Fibroblast of gingiva (primary cell): ENCODE results near the gene SHB.
A peak's percentile ranks its signal among the peaks of the same experiment; 100 is the strongest.
"Not testable (repeated sequence)": the region's sequence is repeated elsewhere in the genome, so short reads cannot be mapped to it uniquely, and the experiment has no call there.

Experiments
- DNase-seq: peaks from one replicate; pipeline ENCODE4 v3.0.0-alpha.2; 2011; ENCODE audit warnings: low read depth

SHB gene

DNA sequence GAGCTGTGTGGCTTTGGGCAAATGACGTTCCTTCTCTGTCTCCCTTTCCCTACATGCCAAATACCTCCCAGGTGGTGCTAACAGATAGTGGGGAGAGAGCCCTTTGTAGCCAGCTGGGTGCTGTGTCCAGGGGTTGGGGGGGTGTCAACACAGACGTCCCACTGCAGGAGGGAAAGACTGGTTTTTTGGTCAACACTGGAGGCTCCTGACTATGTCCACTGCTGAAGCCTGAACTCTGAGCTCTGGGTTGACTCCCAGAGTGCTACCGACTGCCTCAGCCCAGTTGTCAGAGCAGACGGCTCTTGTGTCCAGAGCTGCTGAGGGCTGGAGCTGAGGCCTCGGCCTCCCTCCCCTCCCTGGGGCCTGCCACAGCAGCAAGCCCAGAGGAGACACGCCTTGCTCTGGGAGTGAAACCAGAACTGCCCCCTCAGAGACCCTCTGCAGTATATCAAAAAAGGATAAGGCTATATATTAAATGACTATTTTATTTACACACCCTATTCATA lies 150.3 kb downstream of the SHB start:
- no peak for DNase-seq

- DNase-seq: no peak
Measured at GRCh38 chr9:37917801-37918664, 151.0 kb downstream of the SHB start.

DNA sequence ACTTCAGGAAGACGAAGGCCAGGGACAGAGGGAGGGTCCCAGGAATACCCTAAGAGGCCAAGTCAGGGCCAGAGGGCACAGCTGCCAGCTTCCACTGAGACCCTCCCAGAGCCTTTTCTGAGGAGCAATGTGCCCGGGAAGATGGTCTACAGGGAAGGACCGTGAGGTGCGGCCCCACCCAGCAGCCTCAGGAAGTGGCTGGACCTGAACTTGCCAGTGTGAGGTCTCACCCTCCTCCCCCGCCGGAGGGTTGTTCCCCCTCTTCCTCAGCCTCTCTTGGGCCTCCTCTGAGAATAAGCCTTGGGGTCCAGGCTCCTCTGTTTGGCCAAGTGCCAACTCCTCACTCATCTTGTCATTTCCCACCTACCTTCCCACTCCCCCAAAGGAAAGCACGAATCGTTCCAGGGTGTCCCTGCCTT lies 151.7 kb downstream of the SHB start:
- no peak for DNase-seq

- DNase-seq: no peak
Measured at GRCh38 chr9:37916471-37917312, 152.3 kb downstream of the SHB start.

DNA sequence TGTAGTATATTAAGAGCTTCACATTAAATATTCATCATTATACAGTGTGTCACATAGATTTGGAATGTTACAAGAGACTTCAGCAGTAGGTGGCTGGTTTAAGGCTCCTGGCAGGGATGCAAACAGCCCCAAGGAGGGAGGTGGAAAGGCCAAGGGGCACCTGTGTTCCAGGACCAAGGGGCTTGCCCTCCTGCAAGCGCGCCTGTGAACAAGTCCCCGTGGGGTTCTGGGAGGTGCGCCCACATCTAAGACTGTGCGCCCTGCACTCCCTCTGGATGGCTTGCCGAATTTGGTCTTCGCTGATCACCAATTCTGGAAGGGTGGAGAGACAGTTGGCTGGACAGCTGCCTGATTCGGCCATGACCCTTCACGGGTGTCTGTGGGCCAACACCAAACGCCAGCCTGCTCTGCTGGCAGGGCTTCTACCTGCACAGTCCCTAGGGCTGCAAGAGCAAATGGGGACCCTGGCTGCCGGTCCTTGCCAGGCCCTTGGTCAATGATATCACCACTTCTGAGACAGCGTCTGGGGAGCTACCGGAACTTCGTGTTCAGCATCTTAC lies 153.0 kb downstream of the SHB start:
- no peak for DNase-seq

DNA sequence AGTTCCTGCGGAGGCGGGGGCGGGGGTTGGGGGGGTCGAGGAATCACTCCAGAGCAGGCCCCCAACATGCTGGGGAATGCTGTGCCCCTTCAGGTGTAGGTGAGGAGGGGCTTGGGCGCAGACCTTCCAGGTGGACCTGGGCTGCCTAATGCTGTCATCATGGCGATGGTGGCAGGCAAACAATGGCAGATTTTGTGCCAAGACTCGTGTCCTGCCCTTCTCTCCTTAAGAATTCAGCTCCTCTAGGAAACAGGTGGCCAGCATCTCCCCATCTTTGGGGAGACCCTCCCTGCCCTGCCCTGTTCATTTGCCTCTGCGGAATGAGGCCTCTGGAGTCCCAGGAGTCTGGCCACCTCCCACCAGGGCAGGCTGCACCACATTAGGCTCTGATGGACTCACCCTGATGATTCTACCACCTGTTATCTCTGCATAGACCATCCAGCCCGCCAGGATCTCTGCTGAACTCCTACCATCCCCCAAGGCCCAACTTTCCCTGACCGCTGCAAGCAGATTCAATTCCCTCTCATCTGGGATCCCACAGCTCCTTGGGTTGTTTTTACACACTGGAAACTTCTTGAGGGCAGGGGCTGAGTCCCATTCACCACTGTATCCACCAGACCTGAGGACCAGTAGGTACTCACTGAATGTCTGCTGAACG lies 154.2 kb downstream of the SHB start:
- DNase-seq: no peak

DNA sequence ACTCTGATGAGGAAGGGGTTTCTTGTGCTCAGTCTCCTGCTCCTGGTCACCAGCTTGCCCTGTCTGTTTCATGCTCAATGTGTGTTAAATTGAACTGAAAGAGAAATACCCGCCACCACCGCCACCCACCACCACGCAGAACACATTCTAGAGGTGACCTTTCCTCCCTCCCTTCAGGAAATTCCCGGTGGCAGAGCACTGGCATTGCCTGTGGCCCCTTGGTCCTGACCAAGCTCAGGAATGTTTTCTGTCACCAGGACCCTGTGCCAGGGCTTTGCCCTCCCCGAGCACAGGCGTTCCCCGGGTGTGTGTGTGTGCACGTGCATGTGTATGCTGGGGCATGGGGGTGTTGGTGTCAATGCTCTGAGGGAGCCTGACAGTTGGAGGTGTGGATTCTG lies 154.9 kb downstream of the SHB start:
- no peak for DNase-seq

GRCh38 chr9:37913480-37914153 lies 155.4 kb downstream of the SHB start:
- peak; percentile 65 for DNase-seq

GRCh38 chr9:37911271-37911681 lies 157.8 kb downstream of the SHB start:
- DNase-seq: peak; percentile 73

DNA sequence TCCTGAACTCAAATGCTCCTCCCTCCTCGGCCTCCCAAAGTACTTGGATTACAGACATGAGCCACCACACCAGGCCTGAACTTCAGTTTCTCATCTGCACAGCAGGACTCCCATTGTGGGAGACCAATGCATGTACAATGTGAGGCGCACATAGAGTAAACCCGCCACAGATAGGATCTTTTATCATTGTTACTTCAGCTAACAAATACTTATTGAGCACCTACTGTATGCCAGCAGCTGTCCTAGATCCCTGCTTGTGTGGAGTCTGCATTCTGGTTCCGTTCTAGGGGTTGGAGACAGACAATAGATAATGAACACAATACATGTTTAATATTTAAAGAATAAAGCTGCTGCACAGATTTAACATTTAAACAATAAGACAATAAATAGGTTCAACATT lies 158.8 kb downstream of the SHB start:
- DNase-seq: no peak

DNA sequence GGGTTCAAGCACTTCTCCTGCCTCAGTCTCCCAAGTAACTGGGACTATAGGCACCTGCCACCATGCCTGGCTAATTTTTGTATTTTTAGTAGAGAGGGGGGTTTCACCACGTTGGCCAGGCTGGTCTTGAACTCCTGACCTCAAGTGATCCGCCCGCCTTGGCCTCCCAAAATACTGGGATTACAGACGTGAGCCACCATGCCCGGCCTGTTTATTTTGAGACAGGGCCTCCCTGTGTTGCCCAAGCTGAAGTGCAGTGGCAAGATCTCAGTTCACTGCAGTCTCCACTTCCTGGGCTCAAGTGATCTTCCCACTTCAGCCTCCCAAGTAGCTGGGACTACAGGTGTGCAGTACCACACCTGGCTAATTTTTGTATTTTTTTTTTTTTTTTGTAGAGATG lies 159.2 kb downstream of the SHB start:
- not testable (repeated sequence) for DNase-seq

GRCh38 chr9:37909326-37909725 lies 159.7 kb downstream of the SHB start:
- DNase-seq: no peak

GRCh38 chr9:37908698-37909186 lies 160.3 kb downstream of the SHB start:
- DNase-seq: peak; percentile 87

GRCh38 chr9:37908283-37908682 lies 160.7 kb downstream of the SHB start:
- DNase-seq: no peak

GRCh38 chr9:37906312-37907239 lies 162.5 kb downstream of the SHB start:
- DNase-seq: no peak

GRCh38 chr9:37905776-37906175 lies 163.3 kb downstream of the SHB start:
- DNase-seq: no peak

DNA sequence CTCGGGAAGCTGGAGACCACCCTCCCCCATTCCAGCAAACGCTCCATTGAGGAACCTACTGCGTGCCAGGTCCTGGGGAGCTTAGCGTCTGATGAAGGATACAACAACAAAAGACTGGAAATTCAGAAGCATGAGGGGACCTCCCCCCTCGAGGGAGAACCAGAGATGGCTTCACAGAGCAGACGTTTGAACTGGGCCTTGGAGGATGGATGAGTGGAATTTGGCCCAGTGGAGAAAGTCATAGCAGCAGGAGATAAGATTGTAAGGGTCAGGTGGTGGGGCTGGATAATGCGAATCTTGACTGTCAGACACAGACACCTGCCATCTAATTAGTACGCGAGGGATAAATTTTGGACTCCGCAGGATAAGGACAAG lies 163.9 kb downstream of the SHB start:
- no peak for DNase-seq

DNA sequence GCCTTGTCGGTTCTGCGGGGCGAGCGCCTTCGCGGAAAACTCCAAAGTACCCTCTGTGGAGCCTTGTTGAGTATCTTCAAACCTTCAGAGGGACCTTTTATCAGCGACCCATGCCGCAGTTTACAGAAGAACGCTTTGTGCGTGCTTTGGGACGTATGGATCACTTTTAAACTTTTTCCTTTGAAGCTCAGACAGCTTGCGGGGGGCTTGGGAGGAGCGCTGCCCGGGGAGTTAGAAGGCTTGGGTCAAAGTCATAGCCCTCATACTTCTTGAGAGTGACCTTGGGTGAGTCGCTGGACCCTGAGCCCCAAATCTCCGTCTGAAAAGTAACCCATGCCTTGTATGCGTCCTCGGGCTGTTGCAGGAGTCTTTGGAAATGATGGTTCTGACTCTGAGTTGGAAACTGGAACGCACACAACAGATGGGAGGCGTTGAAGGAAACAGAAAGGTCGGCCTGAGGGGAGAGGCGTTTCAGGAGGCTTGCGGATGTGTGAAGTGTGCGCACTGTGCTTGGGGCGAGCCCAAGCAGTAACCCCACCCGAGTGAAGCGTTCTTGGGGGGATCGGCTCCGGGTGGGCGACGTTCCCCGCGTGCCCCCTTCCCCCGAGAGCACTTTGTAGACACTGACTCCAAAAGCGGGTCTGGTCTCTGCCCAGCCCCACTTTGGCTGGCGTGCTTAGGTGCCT lies 164.4 kb downstream of the SHB start:
- peak; percentile 42 for DNase-seq

DNA sequence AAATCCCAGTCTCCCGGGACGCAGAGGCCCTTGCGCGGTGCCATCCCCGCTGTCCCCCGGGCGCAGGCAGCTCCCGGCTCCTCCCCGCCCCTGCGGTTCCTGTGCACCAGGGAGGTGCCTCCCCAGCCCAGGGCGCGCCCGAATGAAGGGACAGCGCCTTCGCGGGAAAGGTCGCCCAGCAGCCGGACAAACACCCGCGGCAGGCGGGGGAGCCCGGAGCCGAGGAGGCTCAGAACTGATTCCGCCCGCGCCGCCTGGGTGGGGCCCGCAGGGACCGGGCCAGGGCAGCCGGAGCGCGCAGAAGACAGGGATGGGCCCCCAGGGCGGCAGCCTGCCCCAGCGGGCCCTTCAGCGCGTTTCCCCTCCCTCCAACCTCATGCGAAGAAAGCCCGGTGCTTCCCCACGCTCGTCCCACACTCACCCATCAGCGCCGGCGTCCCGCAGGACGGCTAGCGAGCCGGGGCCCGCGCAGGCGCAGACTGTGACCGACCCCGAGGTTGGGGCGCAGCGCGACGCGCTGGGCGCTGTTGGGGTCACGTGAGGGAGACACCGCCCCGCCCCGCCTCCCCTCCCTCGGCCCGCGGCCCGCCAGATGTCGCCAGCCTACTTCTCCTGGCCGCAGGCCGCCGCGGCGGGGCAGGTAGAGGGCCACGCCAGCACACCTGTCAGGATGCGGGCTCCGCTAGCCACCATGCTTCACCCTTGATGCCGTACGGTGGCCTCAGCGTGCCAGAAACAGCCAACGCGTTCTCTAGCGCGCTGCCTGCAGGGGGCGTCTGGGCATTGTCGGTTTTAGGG lies 165.2 kb downstream of the SHB start, which contains the start of gene SLC25A51:
TSS of gene SLC25A51 (minus strand) at position 481 of the 798 bp plus-strand sequence. CDS start 15,577 bp downstream, outside the sequence.
- DNase-seq: peak; percentile 91
